ENCODE measurements around the gene CAMKK2. TPM values are rescaled to one million over a fixed set of nuclear protein-coding genes. Genes with fewer than 3 reads are reported as not detected.

CAMKK2 gene
- total RNA-seq, 1 experiment from 2014 or later: 24.7 TPM

GRCh38 chr12:121295746-121296617 is 527 bp downstream of the CAMKK2 start:
- H3K23me2 ChIP-seq (ENCODE audit: insufficient read length, low read depth, low read length, poor library complexity, severe bottlenecking): peaks cover 14% of the 10 kb centered on the region
- H4K91ac ChIP-seq (ENCODE audit: insufficient read length, low read depth, low read length): no peak overlapping the region
- TF ChIP-seq CTCF (conservative IDR thresholded peaks at IDR 0.05): no peak
- H4K20me1 ChIP-seq (ENCODE audit: control insufficient read depth, insufficient read depth, insufficient read length): no peaks in the 10 kb centered on the region
- no peak overlapping the region for H2BK5ac ChIP-seq (ENCODE audit: insufficient read length, low read length)
- no peak overlapping the region for H2BK20ac ChIP-seq (ENCODE audit: low read depth, low read length, poor library complexity, severe bottlenecking)
- H2BK120ac ChIP-seq (ENCODE audit: low read depth, low read length, poor library complexity, severe bottlenecking): no peak overlapping the region
- peaks cover 6 to 14% (median 12%) of the 10 kb centered on the region in 3 experiments; a peak in 6 of 7 replicates for H3K36me3 Mint-ChIP-seq (ENCODE audit: insufficient read depth in 1 of 3, low read depth in 3 of 3)
- peak; percentile 50 for DNase-seq
- H3T11ph ChIP-seq (ENCODE audit: low read length): no peak overlapping the region
- no peak overlapping the region for H3K4ac ChIP-seq (ENCODE audit: low read depth, low read length)
- H3K4me1 Mint-ChIP-seq: peaks cover 5 to 8% of the 10 kb centered on the region in 2 experiments
- H4K8ac ChIP-seq (replicated peaks; ENCODE audit: insufficient read length, low read depth, low read length): no peak overlapping the region
- H2BK15ac ChIP-seq (ENCODE audit: low read depth, low read length): no peak overlapping the region
- H2AK5ac ChIP-seq (ENCODE audit: insufficient read length, low read length): no peak overlapping the region
- no peak overlapping the region for H3K56ac ChIP-seq (ENCODE audit: insufficient read length, low read depth, low read length)
- H2BK12ac ChIP-seq (ENCODE audit: insufficient read length, low read depth, low read length): no peak overlapping the region
- peaks cover 3% of the 10 kb centered on the region for H3K79me1 ChIP-seq (ENCODE audit: insufficient read depth, low read depth, low read length, poor library complexity, severe bottlenecking)
- no peaks in the 10 kb centered on the region; a peak in 1 of 5 replicates for H3K9me3 Mint-ChIP-seq
- H3K27ac Mint-ChIP-seq: peak overlapping the region in 1 of 3 experiments; percentile 70; a peak in 1 of 7 replicates
- no peak overlapping the region for H3K27ac ChIP-seq (ENCODE audit: insufficient read length, low read depth, low read length)
- peaks cover 2% of the 10 kb centered on the region; the same call in 1 of the 2 replicates for H3K79me2 ChIP-seq (ENCODE audit: insufficient read depth, low read length)
- no peak overlapping the region for H4K5ac ChIP-seq (ENCODE audit: insufficient read length, low read depth, low read length)
- peak overlapping the region; percentile 68 for H3K14ac ChIP-seq (ENCODE audit: insufficient read depth, low read length)
- no peak overlapping the region for H2AFZ ChIP-seq (ENCODE audit: low read length)
- H3K4me3 Mint-ChIP-seq: peak overlapping the region; percentile 82 to 90
- H3K23ac ChIP-seq (ENCODE audit: insufficient read length, low read depth, low read length): no peak overlapping the region
- peak overlapping the region; percentile 75 for H3K4me2 ChIP-seq (ENCODE audit: insufficient read depth, insufficient read length, low read length)
- no peaks in the 10 kb centered on the region for H3K9me3 ChIP-seq (ENCODE audit: control insufficient read depth, low read depth, low read length)
- H3K27me3 ChIP-seq (ENCODE audit: insufficient read depth, low read length): no peaks in the 10 kb centered on the region
- H3K9ac ChIP-seq (ENCODE audit: extremely low read depth, insufficient read length, low read length): peak overlapping the region; percentile 80
- no CpG with 5 or more reads among the region's 55 CpGs for whole genome bisulfite sequencing (ENCODE audit: extremely low coverage, insufficient read length, low lambda C conversion rate)
- H3K4me1 ChIP-seq (ENCODE audit: insufficient read depth, low read length): peaks cover 3% of the 10 kb centered on the region; the same call in 1 of the 2 replicates
- no peak overlapping the region for H3K18ac ChIP-seq (ENCODE audit: insufficient read length, low read depth, low read length)
- H3K27me3 Mint-ChIP-seq (ENCODE audit: low read depth): no peaks in the 10 kb centered on the region
